Stimulated activated CD4-positive, alpha-beta T cell treated with anti-CD3 and anti-CD28 coated beads, Interleukin-15, amount 100 ng/mL, for 24 hours (primary cell): ENCODE measurements around the gene GPR22.

Source experiments
- DNase-seq: peaks from one replicate; pipeline ENCODE4 v3.0.0-alpha.2; 2020

GPR22 gene

GRCh38 chr7:107480932-107481331 lies 11.1 kb downstream of the GPR22 start:
- DNase-seq: no peak

GRCh38 chr7:107482571-107482970 lies 12.7 kb downstream of the GPR22 start:
- no peak for DNase-seq

DNA sequence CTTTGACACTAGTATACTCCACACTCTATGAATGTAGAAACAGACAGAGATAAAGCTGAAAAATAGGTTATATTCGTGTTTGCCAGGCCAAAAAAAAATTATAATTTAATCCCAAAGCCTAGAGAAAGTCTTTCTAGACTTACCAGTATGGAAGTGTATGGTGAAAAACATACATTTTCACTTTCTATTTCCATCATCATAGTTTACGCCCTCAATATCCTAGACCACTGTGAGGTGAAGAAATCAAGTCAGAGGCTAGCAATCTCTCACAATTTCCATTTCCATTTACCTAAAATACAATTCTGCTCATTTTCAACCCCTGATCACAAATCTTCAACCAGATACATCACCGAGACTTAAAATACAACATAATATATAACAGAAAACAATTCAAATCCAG lies 16.2 kb downstream of the GPR22 start:
- DNase-seq: no peak

DNA sequence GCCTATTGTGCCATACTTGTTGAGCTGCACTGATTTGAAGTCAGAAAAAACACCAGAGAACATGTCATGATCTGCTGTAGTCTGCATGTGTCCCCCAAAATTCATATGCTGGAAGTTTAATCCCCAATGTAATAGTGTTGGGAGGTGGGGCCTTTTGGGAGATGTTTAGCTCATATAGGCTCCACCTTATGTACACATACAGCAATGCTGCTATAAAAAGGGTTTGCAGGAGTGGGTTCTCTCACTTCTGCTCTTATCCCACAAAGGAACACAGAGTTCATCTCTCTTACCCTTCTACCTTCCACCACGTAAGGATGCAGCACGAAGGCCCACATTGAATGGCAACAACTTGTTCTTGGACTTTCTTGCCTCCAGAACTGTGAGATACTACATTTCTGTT lies 23.0 kb downstream of the GPR22 start:
- DNase-seq: no peak

GRCh38 chr7:107494315-107494751 lies 24.5 kb downstream of the GPR22 start:
- DNase-seq: no peak

DNA sequence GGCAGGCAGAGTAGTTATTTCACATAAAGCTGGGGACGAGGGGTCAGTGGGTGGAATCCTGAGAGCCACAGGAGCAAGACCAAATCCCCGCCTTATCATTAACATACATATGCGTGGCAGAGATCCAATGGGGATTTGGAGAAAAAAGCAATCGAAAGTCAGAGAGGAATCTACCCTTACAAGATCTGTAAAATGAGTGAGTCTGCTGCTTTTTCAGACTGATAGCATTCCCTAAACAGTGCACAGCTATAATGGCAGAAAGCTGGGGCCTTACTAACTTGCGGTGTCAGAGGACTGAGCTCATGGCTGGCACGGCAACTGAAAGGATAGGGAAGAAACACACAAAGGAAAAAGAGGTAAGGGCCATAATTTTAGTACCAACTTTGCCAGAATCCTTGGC lies 25.0 kb downstream of the GPR22 start:
- no peak for DNase-seq

GRCh38 chr7:107495516-107495915 lies 25.7 kb downstream of the GPR22 start:
- DNase-seq: no peak

DNA sequence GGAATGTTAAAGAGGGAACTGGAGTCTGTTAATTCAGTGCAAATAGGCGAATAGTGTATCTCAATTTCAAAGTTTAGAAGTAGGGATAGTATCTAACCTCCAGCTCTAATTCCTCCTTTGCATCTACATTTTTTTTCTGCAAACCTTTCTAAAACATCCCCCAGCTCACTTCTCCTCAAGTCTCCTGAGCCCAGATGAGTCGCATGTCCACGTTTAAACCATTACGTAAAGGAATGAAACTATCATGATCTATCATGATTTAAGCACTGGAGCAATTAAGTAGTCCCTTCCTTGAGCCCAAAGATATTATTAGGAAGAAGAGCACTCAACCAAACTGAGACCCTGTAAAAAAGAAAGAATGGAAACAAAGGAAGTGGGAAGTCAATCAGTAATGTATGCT lies 29.9 kb downstream of the GPR22 start:
- no peak for DNase-seq

- DNase-seq: peak; percentile 27
Measured at GRCh38 chr7:107501593-107501992, 31.7 kb downstream of the GPR22 start.

DNA sequence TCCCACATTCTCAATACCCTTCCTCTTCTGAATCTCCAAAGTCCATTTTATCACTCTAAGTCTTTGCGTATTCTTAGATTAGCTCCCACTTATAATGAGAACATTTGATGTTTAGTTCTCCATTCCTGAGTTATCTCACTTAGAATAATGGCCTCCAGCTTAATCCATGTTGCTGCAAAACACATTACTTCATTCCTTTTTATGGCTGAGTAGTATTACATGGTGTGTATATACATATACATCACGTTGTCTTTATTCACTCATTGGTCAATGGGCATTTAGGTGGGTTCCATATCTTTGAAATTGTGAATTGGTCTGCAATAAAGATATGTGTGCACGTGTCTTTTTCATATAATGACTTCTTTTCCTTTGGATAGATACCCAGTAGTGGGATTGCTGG lies 32.3 kb downstream of the GPR22 start:
- no peak for DNase-seq

- no peak for DNase-seq
Measured at GRCh38 chr7:107502797-107503196, 32.9 kb downstream of the GPR22 start.

DNA sequence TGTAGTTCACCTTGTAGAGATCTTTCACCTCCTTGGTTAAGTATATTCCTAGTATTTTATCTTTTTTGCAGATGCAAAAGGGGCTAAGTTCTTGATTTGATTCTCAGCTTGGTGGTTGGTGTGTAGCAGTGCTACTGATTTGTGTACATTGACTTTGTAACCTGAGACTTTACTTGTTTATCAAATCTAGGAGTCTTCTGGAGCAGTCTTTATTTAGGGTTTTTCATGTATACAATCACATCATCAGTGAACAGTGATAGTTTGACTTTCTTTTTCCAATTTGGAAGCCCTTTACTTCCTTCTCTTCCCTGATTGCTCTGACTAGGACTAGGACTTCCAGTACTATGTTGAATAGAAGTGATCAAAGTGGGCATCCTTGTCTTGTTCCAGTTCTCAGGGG lies 33.8 kb downstream of the GPR22 start:
- no peak for DNase-seq

- DNase-seq: no peak
Measured at GRCh38 chr7:107505362-107505761, 35.5 kb downstream of the GPR22 start.

GRCh38 chr7:107505997-107506673 lies 36.3 kb downstream of the GPR22 start:
- peak; percentile 3 for DNase-seq

DNA sequence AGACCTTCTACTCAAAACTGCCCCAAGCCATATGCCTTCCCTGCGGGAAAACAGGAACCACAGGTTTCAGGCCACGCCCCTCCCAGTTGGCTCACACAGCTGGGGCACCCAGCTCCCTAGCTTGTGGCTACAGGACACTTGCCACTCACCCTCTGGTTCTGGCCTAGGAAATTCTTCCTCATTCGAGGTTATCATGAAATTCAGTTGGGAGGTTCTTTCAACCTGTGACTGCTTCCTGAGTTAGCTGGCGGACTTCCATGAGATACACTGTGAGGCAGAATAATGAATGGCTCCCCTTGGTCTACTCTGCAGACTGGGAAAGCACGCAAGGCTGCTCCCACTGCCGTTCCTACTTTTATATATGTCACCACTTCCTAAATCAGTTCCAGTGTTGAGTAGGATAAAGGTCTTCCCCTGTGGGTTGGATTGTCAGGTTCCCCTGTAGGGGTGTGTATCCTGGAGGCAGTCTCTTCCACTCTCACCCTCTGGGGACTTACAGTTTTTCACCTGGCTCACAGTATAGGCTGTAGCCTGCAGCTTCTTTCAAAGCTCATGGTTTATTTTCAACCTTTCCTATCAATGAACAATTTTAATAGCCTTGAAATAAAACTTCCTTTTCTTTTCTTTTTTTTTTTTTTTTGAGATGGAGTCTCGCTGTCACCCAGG lies 37.0 kb downstream of the GPR22 start:
- DNase-seq: no peak
